HPDE6-E6E7 (cell line): ENCODE measurements around the gene FCGR2B.
"Not testable (repeated sequence)": the region's sequence is repeated elsewhere in the genome, so short reads cannot be mapped to it uniquely, and the experiment has no call there.

Experiments used
- DNase-seq: peaks from one replicate; pipeline ENCODE4 v3.0.0; 2011; ENCODE audit warnings: missing footprints; ENCODE audit errors: extremely low spot score

The FCGR2B gene

DNA sequence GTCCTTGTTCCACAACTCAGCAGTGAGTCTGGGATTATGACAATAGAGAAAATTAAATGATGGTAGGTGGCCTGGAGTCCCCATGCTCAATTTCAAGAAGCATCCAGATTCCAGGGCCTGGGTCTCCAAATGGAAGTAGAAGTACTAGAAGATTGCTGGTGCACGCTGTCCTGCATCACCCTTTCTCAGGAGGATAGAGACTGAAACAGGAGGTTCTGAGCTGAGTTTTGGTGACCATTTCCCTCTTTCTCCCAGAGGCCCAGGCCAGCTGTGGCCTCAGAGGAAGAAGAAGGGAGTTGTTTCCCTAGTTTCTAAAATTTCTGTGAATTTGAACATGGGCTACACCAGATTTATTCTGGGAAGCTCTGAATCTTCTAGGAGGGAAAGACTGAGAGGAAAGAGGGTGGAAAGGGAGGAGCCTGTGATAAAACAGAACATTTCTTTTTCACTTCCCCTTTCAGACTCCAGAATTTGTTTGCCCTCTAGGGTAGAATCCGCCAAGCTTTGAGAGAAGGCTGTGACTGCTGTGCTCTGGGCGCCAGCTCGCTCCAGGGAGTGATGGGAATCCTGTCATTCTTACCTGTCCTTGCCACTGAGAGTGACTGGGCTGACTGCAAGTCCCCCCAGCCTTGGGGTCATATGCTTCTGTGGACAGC lies at the start of gene FCGR2B:
FCGR2B (plus strand) TSS at position 460 of the 656 bp plus-strand sequence; CDS start at position 559, 99 bp downstream.
- not testable (repeated sequence) for DNase-seq

DNA sequence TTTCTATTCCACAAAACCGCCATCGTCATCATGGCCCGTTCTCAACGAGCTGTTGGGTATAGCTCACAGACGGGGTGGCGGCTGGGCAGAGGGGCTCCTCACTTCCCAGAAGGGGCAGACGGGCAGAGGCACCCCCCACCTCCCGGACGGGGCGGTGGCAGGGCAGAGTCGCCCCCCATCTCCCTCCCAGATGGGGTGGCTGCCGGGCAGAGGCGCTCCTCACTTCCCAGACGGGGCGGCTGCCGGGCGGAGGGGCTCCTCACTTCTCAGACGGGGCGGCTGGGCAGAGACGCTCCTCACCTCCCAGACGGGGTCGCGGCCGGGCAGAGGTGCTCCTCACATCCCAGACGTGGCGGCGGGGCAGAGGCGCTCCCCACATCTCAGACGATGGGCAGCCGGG lies 46.5 kb upstream of the FCGR2B start:
- not testable (repeated sequence) for DNase-seq

GRCh38 chr1:161618517-161618916 lies 44.4 kb upstream of the FCGR2B start:
- DNase-seq = not testable (repeated sequence)

- not testable (repeated sequence) for DNase-seq
These were observed 42.5 kb upstream of the FCGR2B start for GRCh38 chr1:161620399-161620798.

- peak; percentile 54 for DNase-seq
These were observed 41.6 kb upstream of the FCGR2B start for GRCh38 chr1:161621181-161622000.

GRCh38 chr1:161622054-161622453 lies 40.9 kb upstream of the FCGR2B start:
- not testable (repeated sequence) for DNase-seq

GRCh38 chr1:161623401-161624051 lies 39.4 kb upstream of the FCGR2B start:
- DNase-seq = not testable (repeated sequence)

DNA sequence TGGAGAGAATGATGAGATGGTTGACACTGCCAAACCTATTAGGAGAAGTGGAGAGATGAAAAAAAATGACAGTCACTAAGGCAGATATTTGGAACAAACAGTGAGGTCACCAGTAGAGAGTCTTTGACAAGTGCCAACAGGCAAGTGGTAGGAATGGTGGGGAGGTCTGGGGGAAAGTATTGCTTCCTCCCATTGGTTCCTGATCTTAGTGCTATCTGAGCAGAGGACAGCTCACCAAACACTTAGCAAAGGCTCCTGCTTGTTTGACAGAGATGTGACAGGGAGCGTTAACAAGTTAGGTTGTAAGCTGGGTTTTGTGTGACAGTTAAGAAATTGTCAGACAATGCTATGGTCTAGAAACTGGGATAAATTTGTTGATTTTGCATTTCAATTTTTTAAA lies 38.3 kb upstream of the FCGR2B start:
- not testable (repeated sequence) for DNase-seq

- not testable (repeated sequence) for DNase-seq
These were observed 36.3 kb upstream of the FCGR2B start for GRCh38 chr1:161626445-161627146.

DNA sequence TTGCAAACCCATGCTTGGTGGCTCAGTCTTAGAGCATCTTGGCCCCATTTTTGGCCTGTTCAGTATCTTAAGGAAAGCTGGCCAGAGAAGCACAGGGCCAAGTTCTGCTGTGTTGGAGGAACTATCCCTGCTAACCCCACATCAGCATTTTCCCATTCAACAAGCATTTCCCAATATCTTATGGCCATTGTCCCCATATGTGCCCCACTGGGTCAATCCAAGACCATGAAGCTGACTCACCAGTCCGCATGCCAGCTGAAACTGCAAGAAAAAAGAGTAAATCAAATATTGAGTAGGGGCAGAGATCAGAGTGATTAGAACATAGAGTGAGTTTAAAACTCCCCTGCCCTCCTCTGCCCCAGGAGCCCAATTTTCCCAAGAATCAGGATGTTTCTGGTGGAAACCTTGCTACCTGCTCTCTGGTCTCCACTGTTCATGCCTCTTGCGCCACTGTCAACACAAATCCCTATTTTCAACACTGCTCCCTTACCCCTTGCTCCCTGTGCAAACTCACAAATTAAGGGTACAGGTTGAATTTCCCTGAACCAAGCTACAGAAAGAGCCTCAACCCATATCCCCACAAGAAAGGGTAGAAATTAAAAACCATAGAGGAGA lies 32.7 kb upstream of the FCGR2B start:
- DNase-seq = not testable (repeated sequence)

GRCh38 chr1:161631076-161631475 lies 31.9 kb upstream of the FCGR2B start, which contains the start of gene FCGR3B:
Gene FCGR3B (minus strand): TSS chr1:161631176. CDS start chr1:161631094, 82 bp downstream.
- DNase-seq = no peak

- DNase-seq = not testable (repeated sequence)
These were observed 27.9 kb upstream of the FCGR2B start for GRCh38 chr1:161634993-161635392.

GRCh38 chr1:161636189-161636782 lies 26.7 kb upstream of the FCGR2B start:
- not testable (repeated sequence) for DNase-seq

DNA sequence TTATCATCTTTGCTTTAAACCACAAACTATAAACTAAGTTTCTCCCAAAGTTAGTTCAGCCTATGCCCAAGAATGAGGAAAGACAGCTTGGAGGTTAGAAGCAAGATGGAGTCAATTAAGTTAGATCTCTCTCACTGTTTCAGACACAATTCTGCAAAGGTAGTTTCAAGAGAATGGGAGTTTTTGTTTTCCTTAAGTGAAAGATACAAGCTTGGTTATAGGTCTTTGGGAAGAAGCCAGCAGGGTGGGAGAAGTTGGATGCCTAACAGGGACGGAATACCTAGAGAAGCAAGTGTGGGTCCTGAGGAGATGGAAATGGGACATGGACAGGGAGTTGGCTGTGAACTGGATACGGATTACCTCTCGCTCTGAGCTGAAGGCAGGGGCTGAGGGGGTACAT lies 26.0 kb upstream of the FCGR2B start:
- DNase-seq = not testable (repeated sequence)

DNA sequence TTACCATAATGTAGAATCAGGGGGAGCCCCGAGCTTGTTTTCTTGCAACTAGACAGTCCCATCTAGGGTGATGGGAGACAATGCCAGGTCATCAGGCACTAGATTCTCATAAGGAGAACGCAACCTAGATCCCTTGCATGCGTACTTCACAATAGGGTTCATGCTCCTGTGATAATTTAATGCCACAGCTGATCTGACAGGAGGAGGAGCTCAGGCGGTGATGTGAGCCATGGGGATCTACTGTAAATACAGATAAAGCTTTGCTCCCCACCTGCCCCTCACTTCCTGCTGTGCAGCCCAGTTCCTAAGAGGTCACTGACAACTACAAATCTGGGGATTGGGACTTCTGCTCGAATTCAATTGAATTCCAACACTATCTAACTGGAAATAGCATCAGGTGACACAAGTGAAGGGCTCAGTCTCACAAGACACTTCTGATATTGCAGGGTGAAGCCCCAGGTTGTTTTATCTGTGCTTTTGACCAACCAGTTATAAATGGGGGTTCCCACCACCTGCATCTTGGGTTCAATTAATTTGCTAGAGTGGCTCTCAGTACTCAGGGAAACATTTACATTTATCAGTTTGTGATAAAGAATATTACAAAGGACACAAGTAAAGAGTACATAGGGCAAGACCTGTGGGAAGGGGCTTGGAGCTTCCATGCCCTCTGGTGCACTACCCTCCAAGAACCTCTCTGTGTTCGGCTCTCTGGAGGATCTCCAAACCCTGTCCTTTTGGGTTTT lies 24.5 kb upstream of the FCGR2B start:
- not testable (repeated sequence) for DNase-seq

DNA sequence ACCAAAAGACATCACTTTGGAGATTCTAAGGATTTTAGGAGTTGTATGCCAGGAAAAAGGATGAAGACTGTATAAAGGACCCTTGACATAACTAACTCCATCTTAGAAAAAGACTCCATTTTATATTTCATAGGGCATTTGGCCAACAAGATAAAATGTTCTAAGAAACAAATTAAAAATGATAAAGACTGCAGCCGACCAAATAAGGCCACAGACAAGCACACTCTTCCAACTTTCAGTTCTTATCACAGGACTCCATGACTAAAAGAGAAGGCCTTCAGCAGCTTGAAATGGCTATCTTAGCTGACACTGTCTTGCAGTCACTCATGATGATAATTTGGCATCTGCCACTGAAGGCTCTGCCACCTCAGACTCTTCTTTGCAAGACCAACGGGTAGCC lies 23.7 kb upstream of the FCGR2B start:
- DNase-seq = not testable (repeated sequence)

DNA sequence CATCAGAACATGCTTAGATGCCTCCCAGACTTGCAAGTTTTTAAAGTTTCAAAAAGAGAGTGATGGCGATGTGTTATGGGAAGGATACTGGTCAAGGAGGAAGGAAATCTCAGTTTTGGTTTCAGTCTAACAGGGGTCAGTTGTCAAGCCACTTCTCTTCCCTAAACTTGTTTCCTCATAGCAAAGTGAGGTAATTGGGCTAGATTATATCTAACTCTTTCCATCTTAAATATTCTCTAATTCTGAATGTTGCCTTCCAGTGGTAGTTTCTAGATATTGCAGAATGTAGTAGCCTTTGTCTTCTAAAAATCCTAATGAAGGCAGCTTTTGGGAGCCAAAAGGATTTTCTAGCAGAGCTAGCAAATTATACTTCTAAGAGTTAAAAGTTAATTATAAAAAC lies 20.2 kb upstream of the FCGR2B start:
- DNase-seq = not testable (repeated sequence)

DNA sequence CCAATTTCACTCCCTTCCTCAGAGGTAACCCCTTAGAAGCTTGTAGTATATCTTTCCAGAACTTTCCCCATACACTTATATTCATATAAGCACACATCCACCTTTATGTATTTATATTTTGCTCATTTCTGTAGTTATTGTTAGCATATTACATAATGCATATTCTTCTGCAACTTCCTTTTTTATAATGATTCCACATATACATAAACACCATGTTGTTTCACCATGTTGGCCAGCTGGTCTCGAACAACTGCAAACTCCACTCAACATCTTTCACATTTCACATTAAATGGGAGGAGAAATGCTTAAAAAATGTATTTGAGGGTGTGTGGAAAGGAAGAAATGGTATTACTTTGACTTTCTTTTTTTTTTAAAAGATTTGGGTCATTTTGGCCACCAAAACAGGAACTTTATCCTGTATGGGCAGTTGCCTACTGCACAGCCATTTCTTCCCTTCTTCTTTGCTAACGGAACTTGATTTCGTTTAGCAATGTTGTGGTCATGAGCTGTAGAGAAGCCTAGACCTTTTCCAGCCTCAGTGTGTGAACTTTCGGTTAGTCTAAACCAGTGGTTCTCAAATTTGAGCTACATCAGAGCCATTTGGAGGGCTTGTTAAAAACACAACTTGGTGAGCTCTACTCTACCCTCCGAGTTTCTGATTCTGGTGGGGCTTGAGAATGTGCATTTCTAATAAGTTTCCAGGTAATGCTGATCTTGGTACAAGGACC lies 19.3 kb upstream of the FCGR2B start:
- DNase-seq = not testable (repeated sequence)

DNA sequence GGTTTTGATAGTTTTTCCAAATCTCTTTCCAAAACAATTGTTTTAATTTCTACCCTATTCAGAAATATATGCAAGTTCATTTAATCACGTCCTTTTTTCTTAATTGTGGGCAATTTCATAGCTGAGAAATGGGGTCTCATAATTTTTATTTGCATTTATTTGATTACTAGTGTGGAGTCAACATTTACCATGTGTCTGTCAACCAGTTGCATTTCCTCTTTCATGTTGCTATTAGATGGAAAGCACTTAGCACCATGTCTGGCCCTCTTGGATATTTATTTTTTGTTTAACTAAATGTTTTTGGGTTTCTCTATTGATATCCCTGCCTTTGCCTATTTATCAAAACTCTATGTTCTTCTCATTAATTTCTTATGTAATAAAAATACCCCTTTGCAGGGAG lies 18.1 kb upstream of the FCGR2B start:
- DNase-seq = not testable (repeated sequence)
